Measurements from ENCODE around the gene CDK5RAP2.
"Not testable (repeated sequence)": the region's sequence is repeated elsewhere in the genome, so short reads cannot be mapped to it uniquely, and the experiment has no call there.

The CDK5RAP2 gene

GRCh38 chr9:120465685-120466407 lies 114.1 kb downstream of the CDK5RAP2 start:
- no peak for DNase-seq (ENCODE audit: low read depth)

GRCh38 chr9:120464887-120465421 lies 115.0 kb downstream of the CDK5RAP2 start:
- no peak for DNase-seq (ENCODE audit: low read depth)

- no peak for DNase-seq (ENCODE audit: low read depth)
These were observed 115.6 kb downstream of the CDK5RAP2 start for GRCh38 chr9:120464176-120464886.

GRCh38 chr9:120463765-120464164 lies 116.2 kb downstream of the CDK5RAP2 start:
- DNase-seq (ENCODE audit: low read depth), result no peak

- not testable (repeated sequence) for DNase-seq (ENCODE audit: low read depth)
These were observed 118.3 kb downstream of the CDK5RAP2 start for GRCh38 chr9:120461677-120462076.

GRCh38 chr9:120456218-120456617 lies 123.7 kb downstream of the CDK5RAP2 start:
- no peak for DNase-seq (ENCODE audit: low read depth)

GRCh38 chr9:120454467-120454866 lies 125.5 kb downstream of the CDK5RAP2 start:
- no peak for DNase-seq (ENCODE audit: low read depth)

GRCh38 chr9:120453792-120454191 lies 126.2 kb downstream of the CDK5RAP2 start:
- DNase-seq (ENCODE audit: low read depth), result no peak

- DNase-seq (ENCODE audit: low read depth), result no peak
These were observed 127.3 kb downstream of the CDK5RAP2 start for GRCh38 chr9:120452631-120453030.

- no peak for DNase-seq (ENCODE audit: low read depth)
These were observed 129.1 kb downstream of the CDK5RAP2 start for GRCh38 chr9:120450916-120451315.

- DNase-seq (ENCODE audit: low read depth), result no peak
These were observed 130.4 kb downstream of the CDK5RAP2 start for GRCh38 chr9:120449566-120449965.

GRCh38 chr9:120447959-120448500 lies 131.9 kb downstream of the CDK5RAP2 start:
- DNase-seq (ENCODE audit: low read depth), result no peak

- no peak for DNase-seq (ENCODE audit: low read depth)
These were observed 133.3 kb downstream of the CDK5RAP2 start for GRCh38 chr9:120446671-120447070.

GRCh38 chr9:120443976-120444375 lies 136.0 kb downstream of the CDK5RAP2 start:
- DNase-seq (ENCODE audit: low read depth), result no peak

- DNase-seq (ENCODE audit: low read depth), result no peak
These were observed 136.5 kb downstream of the CDK5RAP2 start for GRCh38 chr9:120443489-120443888.

- DNase-seq (ENCODE audit: low read depth), result no peak
These were observed 137.5 kb downstream of the CDK5RAP2 start for GRCh38 chr9:120442308-120442995.

GRCh38 chr9:120441426-120442307 lies 138.3 kb downstream of the CDK5RAP2 start:
- DNase-seq (ENCODE audit: low read depth), result peak; percentile 22

- DNase-seq (ENCODE audit: low read depth), result no peak
These were observed 139.2 kb downstream of the CDK5RAP2 start for GRCh38 chr9:120440791-120441190.

- no peak for DNase-seq (ENCODE audit: low read depth)
These were observed 140.0 kb downstream of the CDK5RAP2 start for GRCh38 chr9:120439926-120440325.

GRCh38 chr9:120438836-120439546 lies 141.0 kb downstream of the CDK5RAP2 start:
- no peak for DNase-seq (ENCODE audit: low read depth)

- no peak for DNase-seq (ENCODE audit: low read depth)
These were observed 141.9 kb downstream of the CDK5RAP2 start for GRCh38 chr9:120438111-120438510.

Data from GM04504 (cell line).